GM12875 (cell line): ENCODE measurements around the gene LINGO1.

ENCODE experiments used
- H3K4me3 ChIP-seq: one replicate; pipeline ENCODE4 v1.5.1; 2011; ENCODE audit warnings: low read depth, low read length, control low read depth
- TF ChIP-seq, protein P1 (sequence below): IDR thresholded peaks from 2 replicates; pipeline ENCODE4 v1.5.1; 2011; ENCODE audit warnings: low read depth, mild to moderate bottlenecking, control low read depth, inconsistent platforms, low read length, moderate library complexity, borderline replicate concordance; ENCODE audit not compliant: insufficient read depth

The LINGO1 gene

DNA sequence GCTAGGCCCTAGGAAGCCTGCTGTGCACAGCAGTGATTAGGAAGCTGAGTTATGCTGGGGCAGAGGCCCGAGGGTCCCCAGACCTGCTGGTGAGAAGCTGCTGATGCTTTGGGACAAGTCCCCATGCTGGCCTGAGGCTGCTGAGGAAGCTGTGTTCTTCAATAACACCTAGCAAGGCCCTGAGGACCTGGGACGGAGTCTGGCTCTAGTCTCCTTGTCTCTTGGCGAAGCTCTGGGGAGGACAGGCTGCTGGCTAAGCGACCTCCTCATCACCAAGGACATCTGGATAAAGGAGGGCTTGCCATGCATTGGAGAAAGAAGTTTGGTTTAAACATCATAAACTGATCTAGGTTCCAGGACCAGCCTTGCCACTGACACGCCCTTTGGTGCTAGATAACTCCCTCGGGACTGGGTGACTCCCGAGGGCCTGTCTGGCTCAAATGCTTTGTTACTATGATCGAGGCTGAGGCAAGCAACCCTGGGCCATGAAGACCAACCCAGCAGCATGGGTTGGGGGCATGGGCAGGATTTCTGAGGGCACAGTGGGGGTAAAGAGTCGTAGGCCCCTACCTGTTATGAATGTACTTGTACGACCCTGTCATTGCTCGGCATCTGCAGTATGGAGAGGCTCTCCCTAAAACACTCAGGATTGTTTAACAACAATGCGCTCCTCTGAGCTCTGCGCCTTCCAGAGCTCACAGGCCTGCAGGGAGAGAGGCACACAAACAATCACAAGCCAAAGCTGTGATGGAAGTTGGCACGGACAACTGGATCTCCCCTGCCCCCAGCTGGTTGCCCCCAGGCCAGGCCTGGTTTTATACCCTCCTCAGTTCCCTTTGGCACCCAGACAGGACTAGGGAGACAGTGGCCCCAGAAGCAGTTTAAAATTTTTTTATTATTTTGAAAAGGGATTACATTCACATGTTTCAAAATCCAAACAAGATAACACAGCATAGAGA lies 64.4 kb downstream of the LINGO1 start:
- H3K4me3 ChIP-seq = no peak overlapping the region
- TF ChIP-seq, protein P1, sequence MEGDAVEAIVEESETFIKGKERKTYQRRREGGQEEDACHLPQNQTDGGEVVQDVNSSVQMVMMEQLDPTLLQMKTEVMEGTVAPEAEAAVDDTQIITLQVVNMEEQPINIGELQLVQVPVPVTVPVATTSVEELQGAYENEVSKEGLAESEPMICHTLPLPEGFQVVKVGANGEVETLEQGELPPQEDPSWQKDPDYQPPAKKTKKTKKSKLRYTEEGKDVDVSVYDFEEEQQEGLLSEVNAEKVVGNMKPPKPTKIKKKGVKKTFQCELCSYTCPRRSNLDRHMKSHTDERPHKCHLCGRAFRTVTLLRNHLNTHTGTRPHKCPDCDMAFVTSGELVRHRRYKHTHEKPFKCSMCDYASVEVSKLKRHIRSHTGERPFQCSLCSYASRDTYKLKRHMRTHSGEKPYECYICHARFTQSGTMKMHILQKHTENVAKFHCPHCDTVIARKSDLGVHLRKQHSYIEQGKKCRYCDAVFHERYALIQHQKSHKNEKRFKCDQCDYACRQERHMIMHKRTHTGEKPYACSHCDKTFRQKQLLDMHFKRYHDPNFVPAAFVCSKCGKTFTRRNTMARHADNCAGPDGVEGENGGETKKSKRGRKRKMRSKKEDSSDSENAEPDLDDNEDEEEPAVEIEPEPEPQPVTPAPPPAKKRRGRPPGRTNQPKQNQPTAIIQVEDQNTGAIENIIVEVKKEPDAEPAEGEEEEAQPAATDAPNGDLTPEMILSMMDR = no peak

GRCh38 chr15:77567202-77567601 lies 65.5 kb downstream of the LINGO1 start:
- no peak overlapping the region for H3K4me3 ChIP-seq
- TF ChIP-seq, protein P1 = no peak

DNA sequence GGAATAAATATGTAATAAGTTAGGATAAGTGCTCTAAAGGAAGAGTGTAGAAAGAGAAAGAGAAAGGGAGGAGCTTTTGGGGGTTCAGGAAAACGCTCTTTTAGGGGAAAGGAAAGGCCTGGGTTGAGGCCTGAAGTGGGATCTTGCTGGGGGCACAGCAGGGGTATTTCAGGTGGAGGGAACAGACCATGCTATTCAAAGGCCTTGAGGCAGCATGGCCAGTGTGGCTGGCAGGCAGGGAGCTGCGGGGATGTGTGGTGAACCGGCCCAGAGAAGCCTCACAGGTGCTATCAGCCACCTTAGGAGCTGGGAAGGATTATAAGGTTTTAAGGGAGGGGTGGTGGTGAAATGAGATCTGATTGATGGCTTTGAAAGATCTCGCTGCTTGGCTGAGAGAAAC lies 66.6 kb downstream of the LINGO1 start:
- TF ChIP-seq, protein P1 = no peak
- H3K4me3 ChIP-seq = no peak overlapping the region

GRCh38 chr15:77565378-77565915 lies 67.3 kb downstream of the LINGO1 start:
- TF ChIP-seq, protein P1 = no peak
- H3K4me3 ChIP-seq = no peak overlapping the region

DNA sequence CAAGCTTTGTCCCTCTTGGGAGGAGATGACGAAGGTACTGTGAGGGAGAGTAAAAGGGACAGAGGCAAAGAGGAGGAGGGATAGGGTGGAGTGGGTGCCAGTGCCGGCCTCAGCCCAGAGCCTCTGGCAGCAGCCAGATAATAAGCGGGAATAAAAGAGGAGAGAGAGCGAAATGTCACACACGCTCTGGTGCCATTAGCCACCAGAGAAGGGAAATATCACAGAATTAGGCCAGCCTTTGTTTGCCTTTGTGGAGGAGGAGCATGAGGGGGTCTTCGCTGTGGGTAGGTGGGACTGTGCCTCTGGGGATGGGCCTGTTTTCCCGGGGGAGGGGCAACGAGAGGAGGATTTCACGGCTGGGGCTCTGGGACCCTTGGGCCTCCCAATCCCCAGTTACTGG lies 67.8 kb downstream of the LINGO1 start:
- H3K4me3 ChIP-seq = no peak overlapping the region

GRCh38 chr15:77564341-77564740 lies 68.4 kb downstream of the LINGO1 start:
- no peak overlapping the region for H3K4me3 ChIP-seq
- TF ChIP-seq, protein P1 = no peak

More for the DNA sequence above, 67.8 kb downstream of the LINGO1 start:
- TF ChIP-seq, protein P1 = no peak
